ENCODE data around the gene TIMM22.
A peak's percentile ranks its signal among the peaks of the same experiment; 100 is the strongest.

The TIMM22 gene

GRCh38 chr17:1002771-1003555, 6.0 kb downstream of the TIMM22 start:
- no peak for DNase-seq

- no peak for DNase-seq
Measured at GRCh38 chr17:1003633-1003971, 6.7 kb downstream of the TIMM22 start.

- no peak for DNase-seq
Measured at GRCh38 chr17:1003972-1004768, 7.2 kb downstream of the TIMM22 start.

GRCh38 chr17:1004769-1005295, 7.9 kb downstream of the TIMM22 start:
- no peak for DNase-seq

GRCh38 chr17:1005361-1005946, 8.5 kb downstream of the TIMM22 start:
- DNase-seq = peak; percentile 15

GRCh38 chr17:1006054-1006453, 9.1 kb downstream of the TIMM22 start:
- no peak for DNase-seq

- no peak for DNase-seq
Measured at GRCh38 chr17:1007310-1008007, 10.5 kb downstream of the TIMM22 start.

- DNase-seq = no peak
Measured at GRCh38 chr17:1008008-1008761, 11.3 kb downstream of the TIMM22 start.

- no peak for DNase-seq
Measured at GRCh38 chr17:1009229-1010085, 12.5 kb downstream of the TIMM22 start.

GRCh38 chr17:1010086-1010450, 13.1 kb downstream of the TIMM22 start:
- no peak for DNase-seq

GRCh38 chr17:1010586-1010985, 13.7 kb downstream of the TIMM22 start:
- no peak for DNase-seq

GRCh38 chr17:1011138-1011537, 14.2 kb downstream of the TIMM22 start:
- DNase-seq = no peak

GRCh38 chr17:1011760-1012735, 15.1 kb downstream of the TIMM22 start:
- DNase-seq = no peak

GRCh38 chr17:1012823-1013728, 16.1 kb downstream of the TIMM22 start:
- no peak for DNase-seq

- no peak for DNase-seq
Measured at GRCh38 chr17:1013729-1014090, 16.8 kb downstream of the TIMM22 start.

- no peak for DNase-seq
Measured at GRCh38 chr17:1018547-1018946, 21.6 kb downstream of the TIMM22 start.

GRCh38 chr17:1019451-1019850, 22.5 kb downstream of the TIMM22 start:
- DNase-seq = no peak

GRCh38 chr17:1021147-1021546, 24.2 kb downstream of the TIMM22 start:
- DNase-seq = no peak
